Glomerular visceral epithelial cell (primary cell): ENCODE results near the gene SDK1.

Source experiments
- DNase-seq: peaks from one replicate; pipeline ENCODE4 v3.0.0-alpha.2; 2016; ENCODE audit errors: extremely low spot score

Gene SDK1

DNA sequence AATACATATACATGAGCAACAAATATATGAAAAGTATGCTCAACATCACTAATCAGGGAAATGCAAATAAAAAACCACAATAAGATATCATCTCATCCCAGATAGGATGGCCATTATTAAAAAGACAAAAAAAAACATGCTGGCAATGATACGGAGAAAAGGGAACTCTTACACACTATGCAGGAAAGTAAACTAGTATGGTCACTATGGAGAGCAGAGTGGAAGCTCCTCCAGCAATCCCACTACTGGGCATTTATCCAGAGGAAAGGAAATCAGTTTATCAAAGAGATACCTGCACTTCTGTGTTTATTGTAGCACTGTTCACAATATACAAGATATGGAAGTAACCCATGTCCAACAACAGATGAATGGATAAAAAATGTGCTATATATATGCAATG, 217.5 kb downstream of the SDK1 start:
- DNase-seq: no peak

DNA sequence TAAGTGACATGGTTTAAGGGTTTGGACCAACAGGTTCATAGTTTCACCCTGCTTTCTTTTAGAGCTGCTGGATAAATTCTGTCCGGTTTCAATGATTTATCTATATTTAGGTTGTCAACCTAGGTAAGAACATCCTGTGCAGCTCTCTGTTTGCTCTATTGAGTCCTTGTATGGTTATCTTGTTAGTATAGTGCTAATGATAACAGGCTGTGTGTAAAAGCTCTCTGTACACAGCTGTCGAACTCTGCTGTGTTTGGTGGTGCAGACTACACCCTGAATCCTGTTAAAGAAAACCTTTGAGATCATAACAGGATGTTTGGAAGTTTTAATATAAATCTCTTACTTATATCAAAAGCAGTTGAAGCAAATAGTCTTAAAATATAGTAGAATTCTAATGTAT, 219.2 kb downstream of the SDK1 start:
- DNase-seq: no peak

DNA sequence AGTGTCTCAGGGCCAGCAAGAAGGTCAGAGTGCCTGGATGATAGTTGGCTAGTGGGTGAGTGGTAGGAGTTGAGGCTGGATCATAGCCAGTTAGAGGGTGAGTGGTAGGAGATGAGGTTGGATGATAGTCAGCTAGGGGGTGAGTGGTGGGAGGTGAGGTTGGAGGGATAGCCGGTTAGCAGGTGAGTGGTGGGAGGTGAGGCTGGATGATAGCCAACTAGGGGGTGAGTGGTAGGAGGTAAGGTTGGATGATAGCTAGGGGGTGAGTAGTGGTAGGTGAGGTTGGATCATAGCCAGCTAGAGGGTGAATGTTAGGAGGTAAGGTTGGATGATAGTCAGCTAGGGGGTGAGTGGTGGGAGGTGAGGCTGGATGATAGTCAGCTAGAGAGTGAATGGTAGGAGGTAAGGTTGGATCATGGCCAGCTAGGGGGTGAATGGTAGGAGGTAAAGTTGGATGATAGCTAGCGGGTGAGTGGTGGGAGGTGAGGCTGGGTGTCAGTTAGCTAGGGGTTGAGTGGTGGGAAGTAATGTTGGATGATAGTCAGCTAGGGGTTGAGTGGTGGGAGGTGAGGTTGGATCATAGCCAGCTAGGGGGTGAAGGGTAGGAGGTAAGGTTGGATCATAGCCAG, 226.6 kb downstream of the SDK1 start:
- no peak for DNase-seq

DNA sequence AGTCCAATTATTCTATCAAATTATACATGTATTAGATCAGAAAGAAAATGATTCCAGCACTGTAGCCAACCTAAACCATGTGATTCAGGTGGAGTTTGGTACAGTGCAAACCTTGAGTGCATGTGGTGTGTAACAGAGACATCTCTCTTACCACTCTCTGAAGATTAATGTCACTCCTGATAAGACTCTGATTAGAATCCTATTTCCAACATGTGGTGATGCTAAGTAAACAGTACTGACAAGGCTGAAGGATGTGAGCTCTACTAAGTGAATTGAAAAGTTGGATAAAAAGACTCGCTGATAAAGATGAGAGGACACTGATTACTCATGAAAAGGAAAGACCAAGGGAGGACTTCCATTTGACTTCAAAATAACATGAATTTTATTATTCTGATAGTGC, 232.0 kb downstream of the SDK1 start:
- DNase-seq: no peak

DNA sequence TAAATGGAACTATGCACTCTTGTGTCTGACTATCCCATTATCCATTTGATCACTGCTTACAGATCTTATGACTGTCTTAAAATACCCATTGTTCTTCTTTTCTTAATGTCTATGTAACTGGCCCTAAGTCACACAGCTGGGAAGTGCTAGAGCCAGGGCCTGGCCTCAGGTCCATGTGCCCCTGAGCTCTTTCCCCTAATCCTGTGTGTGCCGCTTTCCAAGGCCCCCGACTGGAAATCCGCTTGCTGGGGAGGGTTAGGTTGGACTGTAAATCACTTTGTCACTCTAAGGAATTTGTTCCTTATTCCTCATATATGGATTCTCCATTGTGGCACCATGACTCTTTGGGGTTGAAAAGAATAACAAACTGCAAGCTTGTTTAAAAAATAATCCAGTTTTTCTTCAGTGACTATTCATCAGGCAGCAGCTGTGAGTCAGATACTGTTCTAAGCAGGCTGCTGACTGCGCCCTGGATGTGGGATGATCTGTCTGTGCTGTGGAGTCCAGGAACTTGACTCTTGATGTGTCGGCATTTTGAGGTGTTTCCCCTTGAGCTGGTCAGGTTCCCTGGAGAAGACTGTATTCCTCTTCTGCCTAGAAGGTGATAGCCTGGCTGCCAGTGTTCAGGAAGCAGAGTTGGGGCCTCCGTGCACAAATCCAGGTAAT, 236.3 kb downstream of the SDK1 start:
- peak; percentile 37 for DNase-seq

DNA sequence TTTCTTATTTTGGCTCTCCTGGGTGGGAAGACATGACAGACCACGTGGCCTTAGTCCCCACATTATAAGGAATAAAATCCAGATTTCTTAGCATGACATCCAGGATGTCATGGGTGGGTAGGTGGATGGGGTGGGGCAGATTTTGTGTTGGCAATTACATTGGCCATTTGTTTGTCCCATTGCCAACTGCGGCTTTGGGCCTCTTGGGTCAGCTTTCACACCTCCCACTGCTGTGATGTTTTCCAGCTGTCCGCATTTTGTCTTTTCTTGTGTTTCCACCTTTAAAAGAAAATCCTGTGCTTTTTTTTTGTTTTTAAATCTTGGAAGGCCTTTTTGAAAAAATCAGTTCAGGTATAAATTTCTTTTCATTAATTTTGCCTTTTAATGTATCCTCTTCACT, 237.0 kb downstream of the SDK1 start:
- DNase-seq: no peak

DNA sequence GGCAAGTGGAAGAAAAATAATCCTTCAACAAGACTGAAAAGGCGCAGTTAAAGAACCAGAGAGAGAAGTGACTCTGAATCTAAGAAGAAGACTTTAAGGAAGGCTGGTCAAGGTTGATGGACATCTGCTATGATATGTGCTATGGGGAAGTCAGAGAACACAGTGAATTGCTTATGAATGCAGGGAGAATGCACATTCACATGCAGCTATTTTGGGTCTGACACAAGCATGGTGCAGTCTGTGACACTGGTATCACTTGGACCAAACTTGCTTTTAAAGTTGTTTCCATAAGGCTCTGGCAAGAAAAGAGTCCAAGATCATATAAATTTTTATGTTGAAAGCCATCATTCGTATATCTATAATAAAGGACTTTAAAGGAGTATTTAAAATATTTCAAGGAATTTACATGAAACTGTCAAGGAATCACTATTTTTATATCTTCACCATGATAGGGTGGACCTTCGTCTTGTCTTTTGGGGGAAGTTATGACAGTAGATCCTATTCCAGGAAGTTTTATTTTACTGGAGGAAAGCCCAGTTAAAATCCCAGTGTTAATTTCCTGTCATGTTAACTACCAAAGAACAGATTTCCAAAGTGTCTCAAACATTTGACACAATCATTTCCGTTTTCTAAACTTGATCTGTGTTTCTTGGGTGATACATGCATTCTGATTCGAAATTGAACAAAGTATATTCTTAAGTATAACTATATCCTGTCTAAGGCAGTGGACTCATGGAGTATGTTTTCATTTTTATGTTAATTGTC, 239.6 kb downstream of the SDK1 start:
- DNase-seq: no peak

DNA sequence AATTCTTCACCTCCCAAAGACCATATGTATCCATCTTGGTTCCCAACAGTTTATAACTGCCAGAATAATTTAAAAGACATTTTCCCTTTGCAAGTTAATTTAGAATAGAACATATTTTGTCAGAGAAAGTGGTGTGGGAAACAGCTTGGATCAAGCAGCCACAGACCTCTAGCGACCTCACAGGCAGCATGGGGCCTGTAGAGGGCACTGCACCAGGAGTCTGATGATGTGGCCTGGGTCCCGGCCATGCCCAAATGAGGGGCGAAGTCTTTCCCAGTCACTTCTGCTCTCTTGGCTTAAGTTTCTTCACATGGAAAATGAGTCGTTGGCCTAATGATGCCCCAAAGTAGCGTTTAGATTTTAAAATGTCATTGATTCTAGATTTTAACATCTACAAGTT, 243.2 kb downstream of the SDK1 start:
- DNase-seq: no peak

DNA sequence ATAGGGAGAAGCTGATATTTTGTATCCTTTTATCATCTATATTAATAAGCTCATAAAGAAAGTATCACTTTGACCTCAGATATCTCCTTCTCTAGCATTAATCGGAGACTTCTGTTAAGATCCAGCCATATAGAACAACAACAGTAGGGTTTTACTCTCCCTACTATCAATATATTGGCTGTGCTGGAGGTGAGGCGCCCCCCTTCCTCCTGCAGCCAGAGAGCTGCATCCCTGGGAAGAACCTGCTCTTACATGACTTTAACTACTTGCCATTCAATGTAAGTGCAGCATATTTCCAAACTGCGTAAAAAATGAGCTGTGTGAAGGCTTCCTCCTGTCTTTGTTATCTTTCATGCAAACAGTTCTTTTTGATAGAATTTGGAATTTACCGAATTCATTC, 247.8 kb downstream of the SDK1 start:
- no peak for DNase-seq

DNA sequence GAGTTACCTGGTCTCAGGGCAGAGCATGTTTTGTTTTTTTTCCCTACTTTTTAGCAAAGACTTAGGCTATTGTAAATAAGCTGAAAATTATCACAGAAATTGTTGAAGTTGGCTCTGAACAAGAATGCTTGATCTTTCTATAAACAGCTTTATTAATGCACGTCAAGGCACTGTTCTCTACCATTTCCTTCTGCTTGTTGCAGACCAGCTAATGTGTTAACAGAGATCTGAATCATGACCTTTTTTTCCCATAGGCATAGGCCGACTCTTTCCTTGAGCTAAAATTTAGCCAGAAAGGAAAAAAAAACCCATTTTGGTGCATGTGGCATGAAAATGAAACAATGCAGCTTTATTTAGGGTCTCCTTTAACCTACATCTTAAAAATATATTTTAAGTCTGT, 248.5 kb downstream of the SDK1 start:
- no peak for DNase-seq

DNA sequence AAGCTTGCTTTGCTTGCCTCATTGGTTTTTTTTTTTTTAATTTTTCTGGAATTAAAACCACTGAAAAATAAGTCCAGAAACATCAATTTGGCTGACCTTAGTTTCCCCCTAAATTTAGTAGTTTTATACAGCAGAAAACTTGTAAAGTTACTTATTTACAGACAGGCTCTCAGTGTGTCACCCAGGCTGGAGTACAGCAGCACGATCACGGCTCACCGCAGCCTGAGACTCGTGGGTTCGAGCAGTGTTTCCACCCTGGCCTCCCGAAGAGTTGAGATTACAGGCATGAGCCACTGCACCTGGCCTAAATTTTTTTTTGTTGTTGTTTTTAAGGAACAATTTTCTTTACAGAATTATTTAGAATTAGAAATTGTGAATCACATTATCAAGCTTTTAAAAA, 250.5 kb downstream of the SDK1 start:
- DNase-seq: peak; percentile 61

DNA sequence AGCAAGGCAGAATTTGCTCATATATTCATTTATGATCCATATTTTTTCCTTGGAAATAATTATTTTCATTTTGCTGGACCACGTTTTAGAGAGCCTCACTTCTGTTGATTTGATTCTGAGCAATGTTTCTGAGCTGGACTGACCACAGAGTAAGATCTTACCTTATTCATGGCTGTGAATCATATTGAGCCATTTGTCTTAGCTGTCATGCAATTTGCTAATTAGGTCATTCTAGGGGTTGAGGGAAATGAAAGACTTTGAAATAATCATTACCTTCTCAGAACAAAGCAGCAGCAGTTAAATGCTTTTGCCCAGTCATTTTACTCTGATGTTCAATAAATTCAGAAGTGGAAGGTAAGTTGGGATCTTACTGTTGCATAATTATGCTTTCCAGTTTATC, 251.4 kb downstream of the SDK1 start:
- peak; percentile 23 for DNase-seq

DNA sequence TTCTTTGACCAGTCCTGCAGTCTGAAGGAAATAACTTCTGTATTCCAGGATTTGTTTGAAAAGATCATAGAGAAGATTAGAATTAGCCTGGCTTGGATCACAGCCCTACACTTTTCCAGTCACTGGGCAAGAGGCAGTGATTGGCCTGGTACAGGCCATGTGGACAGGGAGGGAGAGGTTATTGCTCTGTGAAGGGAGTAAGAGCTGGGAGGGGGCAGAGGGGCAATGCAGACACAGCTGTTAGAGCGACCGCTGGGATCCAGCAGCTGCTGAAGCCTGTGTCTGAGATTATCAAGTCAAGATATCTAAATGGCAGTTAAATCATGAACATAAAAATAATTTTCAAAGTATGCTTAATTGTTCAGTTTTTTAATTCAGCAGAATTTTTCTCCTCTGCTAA, 257.3 kb downstream of the SDK1 start:
- no peak for DNase-seq

DNA sequence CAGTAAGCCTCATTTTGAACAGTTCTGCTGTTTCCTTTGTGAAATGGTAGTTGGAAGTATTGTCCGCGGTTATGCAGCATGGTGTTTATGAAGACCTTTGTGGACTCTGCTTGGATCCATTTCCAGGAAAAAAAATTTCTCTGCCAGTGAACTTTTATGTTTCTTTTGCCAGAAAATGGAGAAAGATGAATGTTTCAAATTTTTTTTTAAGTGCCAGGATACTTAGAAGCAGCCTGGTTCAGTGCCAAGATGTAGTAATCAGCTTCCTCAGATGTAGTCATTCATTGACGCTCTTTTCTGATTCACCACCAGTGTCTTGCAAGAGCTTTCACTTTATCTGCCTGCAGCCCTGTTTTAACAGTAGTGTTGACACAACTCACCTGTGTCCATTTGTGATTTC, 258.2 kb downstream of the SDK1 start:
- peak; percentile 76 for DNase-seq

DNA sequence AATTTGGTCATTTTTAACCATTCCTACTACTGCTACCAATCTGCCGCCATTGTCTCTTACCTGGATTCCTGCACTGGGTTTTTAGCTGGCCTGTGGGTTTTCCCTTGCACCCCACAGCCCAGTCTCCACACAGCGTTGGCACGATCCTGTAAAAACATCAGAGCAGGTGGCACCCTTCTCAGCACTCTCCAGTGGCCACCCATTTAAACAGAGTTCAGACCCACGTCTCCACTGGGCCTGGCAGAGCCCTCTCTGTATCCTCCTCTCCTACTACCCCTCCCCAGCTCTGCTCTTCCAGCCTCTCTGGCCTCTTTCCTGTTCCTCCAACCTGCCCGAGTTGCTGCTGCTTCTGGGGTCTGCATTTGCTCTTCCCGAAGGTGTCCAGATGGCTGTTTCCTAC, 259.4 kb downstream of the SDK1 start:
- no peak for DNase-seq

DNA sequence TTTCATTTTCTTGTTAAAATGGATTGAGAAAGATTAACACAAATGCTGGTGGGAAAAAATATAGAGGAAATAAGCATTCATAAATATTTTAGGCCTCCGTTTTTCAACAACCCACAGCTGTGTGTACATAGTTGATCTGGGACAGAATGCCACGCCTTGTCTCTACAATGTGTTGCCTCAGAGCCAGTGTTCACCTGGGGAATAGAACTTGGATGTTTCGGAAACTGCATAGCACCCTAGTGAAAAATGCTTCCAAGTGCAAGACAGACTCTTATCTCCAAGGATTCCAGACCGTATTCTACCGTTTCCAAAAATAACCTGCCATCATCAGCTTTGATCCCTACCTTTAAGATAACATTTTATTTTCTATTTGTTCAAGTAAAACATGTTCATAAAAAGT, 260.9 kb downstream of the SDK1 start:
- DNase-seq: no peak

DNA sequence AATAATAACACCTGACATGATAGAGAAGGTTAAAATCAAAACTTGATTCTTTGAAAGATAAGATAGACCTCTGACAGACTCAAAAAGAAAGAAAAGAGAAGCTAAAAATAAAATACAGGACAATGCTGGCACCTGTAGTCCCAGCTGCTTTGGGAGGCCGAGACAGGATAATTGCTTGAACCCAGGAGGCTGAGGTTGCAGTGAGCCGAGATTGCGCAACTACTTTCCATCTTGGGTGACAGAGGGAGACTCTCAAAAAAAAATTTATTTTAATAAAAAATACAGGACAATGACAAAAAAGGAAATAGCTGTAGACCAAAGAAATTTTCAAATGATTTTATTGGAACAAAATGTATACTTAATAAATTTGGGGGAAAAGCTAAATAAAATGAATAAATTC, 263.2 kb downstream of the SDK1 start:
- no peak for DNase-seq

DNA sequence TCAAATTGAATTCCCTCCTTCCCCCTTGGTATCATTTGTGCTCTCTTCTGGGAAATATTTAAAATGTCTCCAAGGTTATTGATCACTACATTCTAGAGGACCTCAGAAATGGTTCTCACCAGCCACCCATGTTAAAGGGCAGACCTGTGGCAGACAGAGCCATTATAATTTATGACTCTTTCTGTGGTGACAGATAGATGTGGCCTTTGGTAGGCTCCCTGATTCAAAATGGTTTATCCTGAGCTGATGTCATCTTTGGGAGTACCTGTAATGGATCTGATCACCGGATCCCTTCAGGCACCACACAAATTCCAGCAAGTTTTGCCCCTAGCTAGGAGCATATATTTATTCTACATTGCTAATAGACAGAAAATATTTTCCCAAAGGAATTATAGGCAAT, 267.5 kb downstream of the SDK1 start:
- DNase-seq: no peak

DNA sequence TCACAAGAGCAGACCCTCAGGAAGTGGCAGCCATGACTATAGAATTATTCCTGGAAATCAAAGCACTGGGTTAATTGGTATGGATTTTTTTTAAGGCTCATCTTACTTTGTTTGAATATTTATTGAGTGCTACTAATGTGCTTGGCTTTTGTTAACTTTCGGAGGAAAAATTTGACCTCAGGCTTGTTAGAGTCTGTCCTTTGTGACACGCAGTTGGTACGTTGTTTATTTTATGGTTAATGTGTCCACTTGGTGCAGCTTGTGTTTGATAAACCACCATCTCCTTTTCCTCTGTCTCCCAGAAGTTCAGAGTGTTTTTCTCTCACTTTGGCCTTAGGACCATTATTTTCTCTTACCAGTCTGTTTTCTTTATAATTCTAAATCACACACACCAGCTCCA, 268.6 kb downstream of the SDK1 start:
- DNase-seq: no peak

DNA sequence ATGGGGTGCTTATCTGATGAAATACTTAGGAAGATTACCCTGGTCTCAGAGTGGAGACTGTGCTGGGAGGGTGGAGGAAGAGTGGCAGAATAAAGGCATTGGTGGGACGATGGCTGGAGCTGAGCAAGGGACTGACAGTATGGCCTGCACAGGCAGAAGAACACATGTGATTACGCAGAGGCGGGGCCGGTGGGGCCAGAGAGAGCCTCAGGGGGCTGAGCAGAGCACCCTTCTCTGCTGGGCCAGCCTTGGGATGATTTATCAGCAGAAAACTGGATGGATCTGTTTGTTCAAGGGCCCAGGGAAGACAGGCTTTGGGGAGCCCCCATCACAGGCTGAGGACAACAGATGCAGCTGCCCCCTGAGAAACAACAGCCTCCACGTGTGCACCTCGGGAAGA, 272.1 kb downstream of the SDK1 start:
- DNase-seq: no peak

DNA sequence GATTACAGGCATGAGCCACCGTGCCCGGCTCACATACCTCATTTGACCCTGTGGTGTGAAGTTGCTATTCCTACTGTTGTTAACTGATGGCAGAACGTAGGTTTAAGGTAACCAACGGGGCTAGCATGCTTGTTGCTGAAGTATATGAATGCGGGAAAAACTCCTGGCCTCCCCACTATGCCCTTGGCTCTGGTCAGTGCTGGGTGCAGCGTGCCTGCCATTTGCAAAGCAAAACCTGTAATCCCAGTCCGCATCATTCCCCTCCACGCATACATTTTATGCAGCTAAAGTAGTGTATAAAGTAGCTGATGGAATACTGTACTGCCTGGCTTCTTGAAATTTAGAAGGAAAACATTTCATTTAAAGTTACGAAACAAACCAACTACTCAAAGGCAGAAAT, 273.3 kb downstream of the SDK1 start:
- DNase-seq: no peak

DNA sequence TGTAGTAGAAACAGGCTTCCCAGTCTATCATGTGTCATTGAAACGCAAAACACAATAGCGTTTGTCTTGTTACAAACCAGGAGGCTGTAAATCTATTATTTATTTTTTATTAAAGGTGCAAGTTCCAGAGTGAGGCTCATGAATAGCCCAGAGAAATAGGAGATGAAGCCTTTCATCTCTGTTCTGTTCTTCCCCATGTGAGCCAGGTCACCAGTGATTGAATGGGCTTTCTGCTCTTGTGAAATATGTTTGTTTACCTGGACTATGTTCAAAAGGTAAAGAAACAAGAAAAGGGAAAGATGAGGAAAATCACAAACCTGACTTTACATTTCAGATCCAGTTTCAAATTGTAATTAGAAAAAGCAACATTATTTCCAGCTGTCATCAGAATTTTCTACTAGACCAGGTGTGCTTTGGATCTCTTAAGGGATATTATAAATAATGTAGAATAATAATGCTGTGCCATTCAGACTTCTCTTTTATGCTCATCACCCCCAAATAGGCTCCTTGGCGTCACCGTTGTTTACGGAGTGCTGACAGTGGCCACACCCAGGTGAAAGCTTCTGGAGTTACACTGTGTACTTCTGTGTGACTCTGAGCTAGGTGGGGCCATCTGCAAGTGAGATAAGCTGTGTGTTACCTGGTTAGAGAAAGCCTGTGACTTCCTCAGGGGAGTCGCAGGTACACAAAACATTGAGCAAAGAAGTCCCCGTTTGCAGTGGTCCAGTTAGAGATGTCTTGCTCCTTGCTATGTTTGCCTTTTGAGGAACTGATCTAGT, 274.9 kb downstream of the SDK1 start:
- DNase-seq: no peak

DNA sequence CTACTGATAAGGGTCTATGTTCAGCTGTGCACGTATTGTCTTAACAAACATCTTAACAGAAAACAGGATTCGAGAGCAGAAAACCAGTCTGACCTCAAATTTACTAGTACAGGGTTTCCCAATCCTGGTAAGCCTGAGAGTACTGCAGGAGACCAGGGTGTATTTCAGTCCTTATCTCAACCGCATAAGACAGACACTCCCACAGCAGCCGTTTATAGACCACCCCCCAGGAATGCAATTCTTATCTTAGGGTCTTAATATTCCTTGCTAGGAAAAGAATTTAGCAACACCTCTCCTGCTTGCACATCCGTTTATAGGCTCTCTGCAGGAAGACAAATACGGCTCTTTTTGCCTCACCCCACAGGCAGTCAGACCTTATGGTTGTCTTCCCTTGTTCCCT, 277.3 kb downstream of the SDK1 start:
- no peak for DNase-seq
